ENCODE data around the gene OR13C5. TPM values are rescaled to one million over a fixed set of nuclear protein-coding genes. Genes with fewer than 3 reads are reported as not detected.

Gene OR13C5
- total and polyA plus RNA-seq, 4 donors: not detected

GRCh38 chr9:104586496-104587180, 12.6 kb downstream of the OR13C5 start:
- no peaks in the 10 kb centered on the region for H3K9me3 ChIP-seq (ENCODE audit: control insufficient read depth in 4 of 4, low read length in 3 of 4)
- H3K27me3 ChIP-seq (ENCODE audit: control insufficient read depth in 4 of 4, insufficient read depth in 4 of 4, low read length in 3 of 4): no peaks in the 10 kb centered on the region
- DNase-seq (ENCODE audit: low spot score): no peak
- no peaks in the 10 kb centered on the region for H3K4me1 ChIP-seq (ENCODE audit: control insufficient read depth in 4 of 4, insufficient read depth in 4 of 4, low read length in 3 of 4)
- no peak overlapping the region for H3K4me3 ChIP-seq (ENCODE audit: low read depth in 1 of 3, low read length in 3 of 3)
- WGBS: 57% methylated on average over 1 of the region's 1 CpG
- no peaks in the 10 kb centered on the region for H3K36me3 ChIP-seq (ENCODE audit: control insufficient read depth in 4 of 4, insufficient read depth in 3 of 4, low read depth in 1 of 4, low read length in 3 of 4)
- TF ChIP-seq EGR1 (IDR thresholded peaks at IDR 0.05; ENCODE audit: low read depth in 2 of 2): no peak
- no peak for TF ChIP-seq MAX (IDR thresholded peaks at IDR 0.05)
- TF ChIP-seq HNF4A (conservative IDR thresholded peaks at IDR 0.05): no peak
- TF ChIP-seq REST (IDR thresholded peaks at IDR 0.05): no peak
- H3K9ac ChIP-seq (ENCODE audit: low read depth in 1 of 2, low read length in 2 of 2): no peak overlapping the region
- no peak overlapping the region for H3K27ac ChIP-seq (ENCODE audit: low read depth in 1 of 2, low read length in 2 of 2)

GRCh38 chr9:104580562-104580961, 18.7 kb downstream of the OR13C5 start:
- WGBS: 95% methylated on average over 1 of the region's 1 CpG
- Histone ChIP-seq H3K27ac (ENCODE audit: low read depth in 1 of 2, low read length in 2 of 2) (no peak overlapping the region), H3K4me1 (ENCODE audit: control insufficient read depth in 4 of 4, insufficient read depth in 4 of 4, low read length in 3 of 4) (no peaks in the 10 kb centered on the region), H3K9me3 (ENCODE audit: control insufficient read depth in 4 of 4, low read length in 3 of 4) (no peaks in the 10 kb centered on the region), H3K9ac (ENCODE audit: low read depth in 1 of 2, low read length in 2 of 2) (no peak overlapping the region), H3K4me3 (ENCODE audit: low read depth in 1 of 3, low read length in 3 of 3) (no peak overlapping the region), H3K36me3 (ENCODE audit: control insufficient read depth in 4 of 4, insufficient read depth in 3 of 4, low read depth in 1 of 4, low read length in 3 of 4) (no peaks in the 10 kb centered on the region), H3K27me3 (ENCODE audit: control insufficient read depth in 4 of 4, insufficient read depth in 4 of 4, low read length in 3 of 4) (no peaks in the 10 kb centered on the region)
- TF ChIP-seq SP1 (IDR thresholded peaks at IDR 0.05): no peak
- DNase-seq (ENCODE audit: low spot score): no peak

GRCh38 chr9:104577263-104577662, 21.9 kb downstream of the OR13C5 start:
- no peaks in the 10 kb centered on the region for H3K4me1 ChIP-seq (ENCODE audit: control insufficient read depth in 4 of 4, insufficient read depth in 4 of 4, low read length in 3 of 4)
- TF ChIP-seq RAD21 (IDR thresholded peaks at IDR 0.05) (no peak), REST (IDR thresholded peaks at IDR 0.05) (no peak), ATF3 (IDR thresholded peaks at IDR 0.05) (no peak), EGR1 (IDR thresholded peaks at IDR 0.05; ENCODE audit: low read depth in 2 of 2) (no peak), YY1 (IDR thresholded peaks at IDR 0.05) (no peak), GABPA (IDR thresholded peaks at IDR 0.05 in 1 of 2, conservative IDR thresholded peaks at IDR 0.05 in 1 of 2) (no peak), HNF4A (conservative IDR thresholded peaks at IDR 0.05) (no peak)
- H3K9ac ChIP-seq (ENCODE audit: low read depth in 1 of 2, low read length in 2 of 2): no peak overlapping the region
- H3K27me3 ChIP-seq (ENCODE audit: control insufficient read depth in 4 of 4, insufficient read depth in 4 of 4, low read length in 3 of 4): no peaks in the 10 kb centered on the region
- H3K36me3 ChIP-seq (ENCODE audit: control insufficient read depth in 4 of 4, insufficient read depth in 3 of 4, low read depth in 1 of 4, low read length in 3 of 4): no peaks in the 10 kb centered on the region
- 74% methylated on average over 5 of the region's 5 CpGs for WGBS
- H3K9me3 ChIP-seq (ENCODE audit: control insufficient read depth in 4 of 4, low read length in 3 of 4): peaks cover 0 to 7% (median 2%) of the 10 kb centered on the region in 4 donors
- DNase-seq (ENCODE audit: low spot score): no peak
- no peak overlapping the region for H3K27ac ChIP-seq (ENCODE audit: low read depth in 1 of 2, low read length in 2 of 2)
- H3K4me3 ChIP-seq (ENCODE audit: low read depth in 1 of 3, low read length in 3 of 3): no peak overlapping the region

All from liver (tissue), 9 donors.